GM23338 (cell line): ENCODE measurements around the gene GALNT1.

Experiments
- CTCF ChIP-seq, 2 experiments: fragments of 200-600 bp in 1 of 2; sonication (generic) in 1 of 2; conservative IDR thresholded peaks; 2 replicates each; pipeline versions ENCODE4 v1.5.1 to v1.6.1; 2016 to 2017; ENCODE audit warnings: antibody characterized with exemption in 2 of 2, low read depth in 2 of 2, mild to moderate bottlenecking in 2 of 2, moderate library complexity in 1 of 2
- NANOG ChIP-seq: IDR thresholded peaks from 2 replicates; pipeline ENCODE4 v1.6.1; 2016; ENCODE audit warnings: antibody characterized with exemption, borderline replicate concordance

DNA sequence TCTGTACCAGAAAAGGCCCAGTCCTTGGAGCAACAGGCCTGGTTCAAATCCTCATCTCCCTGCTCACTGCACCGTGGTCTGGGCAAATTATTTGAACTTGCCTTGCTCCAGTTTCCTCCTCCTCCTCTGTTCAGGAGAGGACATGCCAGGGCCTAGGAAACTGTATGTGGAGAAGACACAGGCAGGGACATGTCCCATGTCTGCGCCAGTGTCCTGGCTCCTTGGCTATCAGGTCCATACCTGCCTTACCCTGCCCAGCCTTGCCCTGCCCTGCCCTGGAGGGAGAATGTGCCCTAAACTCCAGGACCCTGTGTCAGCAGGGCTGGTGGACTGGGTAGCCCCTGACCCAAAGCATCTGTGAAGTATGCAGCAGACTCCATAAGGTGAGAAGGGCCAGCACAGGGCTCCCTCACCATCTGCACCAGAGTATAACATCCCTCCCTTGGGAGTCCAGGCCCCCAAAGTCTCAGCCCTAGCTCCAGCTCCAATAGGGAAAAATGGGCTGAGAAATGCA lies 165.3 kb downstream of the GALNT1 start:
- no peak for TF ChIP-seq CTCF (conservative IDR thresholded peaks at IDR 0.05; ENCODE audit: low read depth in 2 of 2)
- TF ChIP-seq NANOG = no peak
